Keratinocyte (primary cell): ENCODE measurements around the gene MND1. TPM values are rescaled to one million over a fixed set of nuclear protein-coding genes. Genes with fewer than 3 reads are reported as not detected.

Experiments used
- DNase-seq: peaks from one replicate; pipeline ENCODE4 v3.0.0-alpha.2; 2011; ENCODE audit warnings: low read depth, missing footprints, low spot score
- FAIRE-seq: peaks from 2 replicates; lab custom pipeline; 2011; peaks lifted over from hg19 to GRCh38; lab: Jason Lieb, UNC
- H2AFZ ChIP-seq: 2 replicates; pipeline ENCODE4 v1.6.0; 2012; ENCODE audit warnings: low read length, control low read depth, inconsistent platforms; ENCODE audit not compliant: control insufficient read depth
- H3K27ac ChIP-seq: 2 replicates; pipeline ENCODE4 v1.5.1; 2011; ENCODE audit warnings: low read length; ENCODE audit not compliant: control insufficient read depth, insufficient read depth
- H3K27me3 ChIP-seq: 3 replicates; pipeline ENCODE4 v1.6.0; 2011; ENCODE audit warnings: low read length; ENCODE audit not compliant: control insufficient read depth, insufficient read depth; ENCODE audit errors: extremely low read depth
- H3K36me3 ChIP-seq, 2 experiments: 2 replicates in 1 of 2; 3 replicates in 1 of 2; pipeline ENCODE4 v1.5.1; 2011; ENCODE audit warnings: low read length in 2 of 2, mild to moderate bottlenecking in 1 of 2; ENCODE audit not compliant: control insufficient read depth in 2 of 2, insufficient read depth in 2 of 2; ENCODE audit errors: extremely low read depth in 1 of 2
- H3K4me1 ChIP-seq: 3 replicates; pipeline ENCODE4 v1.5.1; 2011; ENCODE audit warnings: low read length; ENCODE audit not compliant: control insufficient read depth, insufficient read depth; ENCODE audit errors: extremely low read depth
- H3K4me2 ChIP-seq: 3 replicates; pipeline ENCODE4 v1.6.0; 2011; ENCODE audit warnings: low read depth, low read length; ENCODE audit not compliant: control insufficient read depth, insufficient read depth; ENCODE audit errors: extremely low read depth
- H3K4me3 ChIP-seq, 3 experiments: fragments of 200-600 bp in 1 of 3; sonication (generic) in 1 of 3; 2 replicates in 2 of 3; 3 replicates in 1 of 3; pipeline ENCODE4 v1.5.1; 2011 to 2016; ENCODE audit warnings: low read length in 3 of 3, mild to moderate bottlenecking in 3 of 3, control low read depth in 2 of 3, inconsistent platforms in 1 of 3, low read depth in 1 of 3, mixed read lengths in 1 of 3, mixed run types in 1 of 3, moderate library complexity in 1 of 3; ENCODE audit not compliant: control insufficient read depth in 2 of 3, insufficient read depth in 2 of 3; ENCODE audit errors: extremely low read depth in 1 of 3
- H3K79me2 ChIP-seq: 2 replicates; pipeline ENCODE4 v1.6.0; 2012; ENCODE audit warnings: low read length; ENCODE audit not compliant: control insufficient read depth, insufficient read depth
- H3K9ac ChIP-seq: 3 replicates; pipeline ENCODE4 v1.6.0; 2011; ENCODE audit warnings: low read length; ENCODE audit not compliant: control insufficient read depth, insufficient read depth; ENCODE audit errors: extremely low read depth
- H3K9me1 ChIP-seq: 3 replicates; pipeline ENCODE4 v1.6.0; 2011; ENCODE audit warnings: low read length; ENCODE audit not compliant: control insufficient read depth, insufficient read depth; ENCODE audit errors: extremely low read depth
- H3K9me3 ChIP-seq: 2 replicates; pipeline ENCODE4 v1.5.1; 2012; ENCODE audit warnings: low read depth, low read length; ENCODE audit not compliant: control insufficient read depth
- H4K20me1 ChIP-seq: 3 replicates; pipeline ENCODE4 v1.6.0; 2011; ENCODE audit warnings: low read length; ENCODE audit not compliant: control insufficient read depth, insufficient read depth; ENCODE audit errors: extremely low read depth
- EZH2 ChIP-seq: IDR thresholded peaks from one replicate; pipeline ENCODE4 v1.6.1; 2012; ENCODE audit warnings: inconsistent platforms, mild to moderate bottlenecking, low read length, moderate library complexity
- dilution Hi-C: fragments of 300-500 bp; cut with MboI; formaldehyde crosslinking; loops from one replicate; pipeline ENCODE4 v1.7.0; 2020; ENCODE audit warnings: low sequenced_read_pairs; ENCODE audit not compliant: extremely low pct_ligation_motif_present
- polyA plus RNA-seq, 5 experiments: library from polyadenylated mRNA; depleted of rRNA in 3 of 5; stranded (reverse) in 3 of 5; stranded (forward) in 1 of 5; unstranded in 1 of 5; fragments of >200 nt; gene quantifications; 1 replicate in 1 of 5; 2 replicates in 3 of 5; 3 replicates in 1 of 5; pipeline versions ENCODE4 v1.2.1 to v1.2.3, GENCODE V29; 2011 to 2012; ENCODE audit warnings: missing spikeins in 2 of 5, low read depth in 1 of 5, low replicate concordance in 1 of 5
- TF ChIP-seq, protein P1 (sequence below), 3 experiments: IDR thresholded peaks in 1 of 3; conservative IDR thresholded peaks in 1 of 3; optimal IDR thresholded peaks in 1 of 3; 2 replicates in 2 of 3; 3 replicates in 1 of 3; pipeline versions ENCODE3 to v1.5.1; 2011; ENCODE audit warnings: low read length in 3 of 3, mild to moderate bottlenecking in 3 of 3, moderate library complexity in 2 of 3, control low read depth in 1 of 3, inconsistent platforms in 1 of 3; ENCODE audit not compliant: insufficient read depth in 2 of 3; ENCODE audit errors: extremely low read depth in 1 of 3

MND1 gene
- polyA plus RNA-seq, 1 donor (not counting 4 experiments of a cell fraction or from before 2014, with no cell fraction given), result 4.9 TPM

DNA sequence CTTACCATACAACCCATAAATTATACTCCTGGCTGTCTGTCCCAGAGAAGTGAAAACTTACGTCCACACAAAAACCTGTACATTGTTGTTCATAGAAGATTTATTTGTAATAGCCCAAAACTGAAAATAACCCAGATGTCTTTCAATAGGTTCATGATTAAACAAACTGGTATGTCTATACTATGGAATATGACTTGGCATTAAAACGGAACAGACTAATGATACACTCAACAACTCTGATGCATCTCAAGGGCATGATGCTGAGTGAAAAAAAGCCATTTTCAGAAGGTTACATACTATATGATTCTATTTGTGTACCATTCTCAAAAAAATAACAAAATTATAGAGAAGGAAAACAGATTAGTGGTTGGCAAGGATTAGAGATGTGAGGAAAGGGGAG is 11.6 kb upstream of the MND1 start:
- Histone ChIP-seq H3K27ac (no peak overlapping the region), H4K20me1 (no peaks in the 10 kb centered on the region), H3K4me2 (no peak overlapping the region), H3K9me1 (no peaks in the 10 kb centered on the region), H2AFZ (no peak overlapping the region), H3K9me3 (no peaks in the 10 kb centered on the region), H3K4me3 (no peak overlapping the region), H3K4me1 (peaks cover 6% of the 10 kb centered on the region), H3K27me3 (no peaks in the 10 kb centered on the region), H3K36me3 (no peaks in the 10 kb centered on the region), H3K79me2 (no peaks in the 10 kb centered on the region), H3K9ac (no peak overlapping the region)
- FAIRE-seq (no peak), DNase-seq (no peak)
- dilution Hi-C loops, result no loop called here
- TF ChIP-seq, protein P1, sequence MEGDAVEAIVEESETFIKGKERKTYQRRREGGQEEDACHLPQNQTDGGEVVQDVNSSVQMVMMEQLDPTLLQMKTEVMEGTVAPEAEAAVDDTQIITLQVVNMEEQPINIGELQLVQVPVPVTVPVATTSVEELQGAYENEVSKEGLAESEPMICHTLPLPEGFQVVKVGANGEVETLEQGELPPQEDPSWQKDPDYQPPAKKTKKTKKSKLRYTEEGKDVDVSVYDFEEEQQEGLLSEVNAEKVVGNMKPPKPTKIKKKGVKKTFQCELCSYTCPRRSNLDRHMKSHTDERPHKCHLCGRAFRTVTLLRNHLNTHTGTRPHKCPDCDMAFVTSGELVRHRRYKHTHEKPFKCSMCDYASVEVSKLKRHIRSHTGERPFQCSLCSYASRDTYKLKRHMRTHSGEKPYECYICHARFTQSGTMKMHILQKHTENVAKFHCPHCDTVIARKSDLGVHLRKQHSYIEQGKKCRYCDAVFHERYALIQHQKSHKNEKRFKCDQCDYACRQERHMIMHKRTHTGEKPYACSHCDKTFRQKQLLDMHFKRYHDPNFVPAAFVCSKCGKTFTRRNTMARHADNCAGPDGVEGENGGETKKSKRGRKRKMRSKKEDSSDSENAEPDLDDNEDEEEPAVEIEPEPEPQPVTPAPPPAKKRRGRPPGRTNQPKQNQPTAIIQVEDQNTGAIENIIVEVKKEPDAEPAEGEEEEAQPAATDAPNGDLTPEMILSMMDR (optimal IDR thresholded peaks at IDR 0.05 in 1 of 3, IDR thresholded peaks at IDR 0.05 in 1 of 3, conservative IDR thresholded peaks at IDR 0.05 in 1 of 3; ENCODE audit: extremely low read depth in 1 of 3, insufficient read depth in 2 of 3, low read length in 3 of 3), result no peak
- TF ChIP-seq EZH2, result no peak

DNA sequence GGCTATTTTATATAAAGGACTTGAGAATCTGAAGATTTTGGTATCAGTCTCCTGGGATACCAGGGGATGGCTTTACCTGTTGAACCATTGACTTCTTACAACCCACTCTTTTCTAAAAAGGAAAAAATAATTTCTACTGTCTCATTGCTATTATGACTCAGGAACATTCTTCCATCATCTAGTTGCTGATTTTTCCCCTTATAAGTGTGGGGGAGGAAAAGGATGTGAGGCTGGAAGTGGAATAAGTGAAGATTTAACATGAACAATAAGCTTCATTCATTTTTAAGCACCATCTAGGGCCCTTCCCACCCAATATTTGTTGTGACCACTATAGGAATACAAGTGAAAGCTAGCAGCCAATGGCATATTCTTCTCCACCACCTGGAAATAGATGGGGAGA is 10.6 kb upstream of the MND1 start:
- no peaks in the 10 kb centered on the region for H3K9me3 ChIP-seq
- no peaks in the 10 kb centered on the region for H4K20me1 ChIP-seq
- no peaks in the 10 kb centered on the region for H3K79me2 ChIP-seq
- no peaks in the 10 kb centered on the region for H3K27me3 ChIP-seq
- H3K9ac ChIP-seq, result no peak overlapping the region
- FAIRE-seq (no peak), DNase-seq (no peak)
- H3K4me2 ChIP-seq, result no peak overlapping the region
- no peaks in the 10 kb centered on the region for H3K9me1 ChIP-seq
- H3K4me3 ChIP-seq, result no peak overlapping the region
- H3K27ac ChIP-seq, result no peak overlapping the region
- no peaks in the 10 kb centered on the region for H3K36me3 ChIP-seq
- peaks cover 6% of the 10 kb centered on the region for H3K4me1 ChIP-seq
- dilution Hi-C loops, result no loop called here
- H2AFZ ChIP-seq, result no peak overlapping the region
- TF ChIP-seq, protein P1 (optimal IDR thresholded peaks at IDR 0.05 in 1 of 3, IDR thresholded peaks at IDR 0.05 in 1 of 3, conservative IDR thresholded peaks at IDR 0.05 in 1 of 3; ENCODE audit: extremely low read depth in 1 of 3, insufficient read depth in 2 of 3, low read length in 3 of 3), result no peak
- TF ChIP-seq EZH2, result no peak
